Measurements from ENCODE around the gene EXOG.
A peak's percentile ranks its signal among the peaks of the same experiment; 100 is the strongest.

The EXOG gene

GRCh38 chr3:38515367-38515766 lies 19.2 kb downstream of the EXOG start:
- no peak for DNase-seq

GRCh38 chr3:38516669-38517068 lies 20.5 kb downstream of the EXOG start:
- DNase-seq, result no peak

GRCh38 chr3:38519000-38519399 lies 22.9 kb downstream of the EXOG start:
- DNase-seq, result no peak

GRCh38 chr3:38519651-38520050 lies 23.5 kb downstream of the EXOG start:
- no peak for DNase-seq

GRCh38 chr3:38521391-38521987 lies 25.3 kb downstream of the EXOG start:
- peak; percentile 69 for DNase-seq

GRCh38 chr3:38522002-38522401 lies 25.9 kb downstream of the EXOG start:
- no peak for DNase-seq

GRCh38 chr3:38524141-38524739 lies 28.1 kb downstream of the EXOG start:
- DNase-seq, result no peak

GRCh38 chr3:38526792-38527191 lies 30.7 kb downstream of the EXOG start:
- no peak for DNase-seq

GRCh38 chr3:38528457-38528856 lies 32.3 kb downstream of the EXOG start:
- DNase-seq, result no peak

- DNase-seq, result no peak
These were observed 36.4 kb downstream of the EXOG start for GRCh38 chr3:38532529-38532928.

- DNase-seq, result no peak
These were observed 37.3 kb downstream of the EXOG start for GRCh38 chr3:38533285-38533976.

- DNase-seq, result no peak
These were observed 38.0 kb downstream of the EXOG start for GRCh38 chr3:38534180-38534579.

GRCh38 chr3:38534604-38535003 lies 38.5 kb downstream of the EXOG start:
- DNase-seq, result no peak

GRCh38 chr3:38536671-38537070 lies 40.5 kb downstream of the EXOG start:
- no peak for DNase-seq

GRCh38 chr3:38538773-38539353 lies 42.7 kb downstream of the EXOG start:
- no peak for DNase-seq

- no peak for DNase-seq
These were observed 45.7 kb downstream of the EXOG start for GRCh38 chr3:38541806-38542205.

GRCh38 chr3:38542401-38543298 lies 46.5 kb downstream of the EXOG start:
- peak; percentile 53 for DNase-seq

GRCh38 chr3:38543586-38543985 lies 47.4 kb downstream of the EXOG start:
- peak; percentile 71 for DNase-seq

GRCh38 chr3:38544926-38545325 lies 48.8 kb downstream of the EXOG start:
- no peak for DNase-seq

GRCh38 chr3:38545550-38545949 lies 49.4 kb downstream of the EXOG start:
- DNase-seq, result no peak

GRCh38 chr3:38545983-38546382 lies 49.8 kb downstream of the EXOG start:
- DNase-seq, result no peak

GRCh38 chr3:38548154-38548931 lies 52.2 kb downstream of the EXOG start:
- DNase-seq, result no peak
